Activated CD4-positive, CD25-positive, alpha-beta regulatory T cell treated with anti-CD3 and anti-CD28 coated beads, Interleukin-2, amount 50 U/mL, for 24 hours (primary cell): ENCODE results near the gene CMBL.
A peak's percentile ranks its signal among the peaks of the same experiment; 100 is the strongest.
"Not testable (repeated sequence)": the region's sequence is repeated elsewhere in the genome, so short reads cannot be mapped to it uniquely, and the experiment has no call there.

Experiments
- ATAC-seq, 2 donors: fragments of 150-1000 bp; cut with Tn5 transposase; one replicate each; pipeline ENCODE4 v1.10.0; 2021; ENCODE audit warnings: mild to moderate bottlenecking in 1 of 2, moderate library complexity in 1 of 2

CMBL gene

GRCh38 chr5:10307206-10308148 lies at the start of gene CMBL:
Gene CMBL (minus strand): TSS chr5:10307902. CDS start chr5:10290762, 17,140 bp downstream.
- ATAC-seq = peak; percentile 45 to 59

DNA sequence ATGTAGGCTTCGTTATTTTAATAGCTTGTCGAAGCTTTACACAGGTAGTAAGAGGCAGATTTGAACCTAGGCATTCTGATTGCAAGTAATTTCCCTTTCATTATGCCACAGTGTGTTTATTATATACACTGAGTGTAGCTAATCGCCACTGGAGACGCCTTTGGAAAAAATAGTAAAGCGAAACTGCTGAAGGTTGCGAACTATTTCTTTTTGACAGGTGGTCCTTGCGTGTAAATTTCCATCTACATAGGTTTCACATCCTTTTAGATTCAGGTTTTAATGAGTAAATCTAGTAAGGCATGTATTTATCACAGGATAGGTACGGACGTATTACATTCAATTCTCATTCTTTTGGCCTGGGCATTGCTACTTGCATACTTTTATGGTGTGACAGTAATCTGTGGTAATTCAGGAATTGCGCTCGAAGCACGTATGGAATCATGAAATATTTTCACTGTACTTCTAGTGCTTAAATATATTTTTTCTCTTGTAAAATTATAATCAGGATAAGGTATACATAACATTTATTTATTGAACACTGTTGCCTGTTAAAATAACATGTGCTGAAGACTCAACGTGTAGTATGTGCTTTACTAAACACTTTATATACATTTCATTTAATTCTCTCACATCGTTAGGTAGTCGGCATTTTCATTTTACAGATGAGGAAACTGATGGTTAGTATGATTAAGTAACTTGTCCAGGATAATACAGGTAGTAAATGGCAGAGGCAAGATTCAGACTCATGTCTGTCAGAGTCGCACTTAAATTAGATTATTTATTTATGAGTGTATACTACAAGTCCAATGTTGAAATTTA lies 47.6 kb upstream of the CMBL start:
- ATAC-seq = peak; percentile 10 to 25

DNA sequence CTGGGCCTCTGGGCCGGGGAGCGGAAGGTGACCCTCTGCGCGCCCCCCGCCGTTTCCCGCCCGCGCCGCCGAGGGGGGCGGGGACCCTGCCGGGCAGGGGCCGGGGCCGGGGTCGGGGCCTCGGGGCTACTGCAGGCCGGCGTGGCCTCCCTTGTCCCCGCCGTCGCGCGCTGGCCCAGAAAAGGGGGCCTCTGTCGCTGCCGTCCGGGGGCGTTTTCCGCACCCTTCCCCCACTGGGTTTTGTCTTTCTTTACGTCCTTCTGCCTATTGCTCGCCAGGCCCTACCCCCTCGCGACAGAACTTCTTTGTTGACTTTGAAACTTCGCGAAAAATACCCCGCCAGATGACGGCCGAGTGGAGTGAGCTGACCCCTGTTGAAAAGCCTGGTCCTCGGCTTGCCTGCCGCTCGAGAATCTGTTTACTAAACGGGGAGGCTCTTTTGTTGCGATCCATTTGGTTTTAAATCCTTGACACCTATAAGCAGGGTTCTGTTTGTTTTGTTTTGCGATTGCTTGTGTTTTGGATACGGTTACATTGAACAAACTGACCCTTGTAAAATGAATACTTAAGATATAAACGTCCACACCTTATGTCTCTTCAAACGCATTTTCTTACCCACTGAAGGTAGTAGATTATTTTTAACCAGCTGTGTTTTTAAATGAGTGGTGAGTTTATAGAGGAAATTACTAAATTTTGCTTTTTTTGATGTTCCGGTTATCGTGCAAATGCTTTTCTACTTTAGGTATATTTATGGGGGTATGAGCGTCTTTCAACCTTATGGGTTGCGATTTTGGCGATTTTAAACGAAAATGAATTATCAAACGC lies 46.6 kb upstream of the CMBL start:
- no peak for ATAC-seq

DNA sequence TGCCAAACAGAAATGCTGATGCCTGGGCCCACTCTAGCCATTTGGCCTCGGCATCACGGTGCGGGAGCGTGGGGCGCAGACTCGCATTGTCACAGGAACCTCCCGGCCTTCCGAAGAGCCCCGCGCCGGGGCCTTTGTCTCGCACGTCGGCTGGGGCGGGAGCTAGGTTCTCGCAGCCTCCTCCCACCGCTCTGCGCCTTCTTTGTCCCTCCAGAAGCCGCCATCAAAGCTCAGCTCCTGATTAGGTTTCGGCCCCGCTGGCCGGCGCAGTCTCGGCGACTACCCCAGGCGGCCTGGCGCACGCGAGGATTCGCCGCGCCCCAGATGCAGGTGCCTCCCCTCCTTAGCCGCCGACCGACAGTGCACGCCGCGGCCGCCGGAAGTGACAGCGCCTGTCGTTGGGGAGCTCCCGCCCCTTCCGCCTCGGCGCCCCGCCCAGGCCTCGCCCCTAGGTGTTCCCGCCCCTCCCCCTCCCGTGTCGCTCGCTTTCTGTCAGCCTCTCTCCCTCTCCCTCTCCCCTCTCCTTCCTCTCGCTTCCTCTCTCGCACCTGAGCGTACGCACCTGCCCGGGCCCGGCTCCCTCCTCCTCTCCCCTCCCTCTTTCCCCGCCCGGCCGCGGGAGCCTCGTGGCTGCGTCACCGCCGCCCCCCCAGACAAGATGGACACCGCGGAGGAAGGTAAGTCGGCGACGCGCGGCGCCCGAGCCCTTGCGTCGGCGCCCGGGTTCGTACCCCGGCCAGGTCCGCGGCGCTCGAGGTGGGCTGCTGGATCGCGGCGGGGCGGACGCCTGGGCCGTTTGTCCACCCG lies 45.7 kb upstream of the CMBL start, which contains the start of gene MARCHF6:
Gene MARCHF6, plus strand, starts transcription at position 455 of the 807 bp plus-strand sequence. Its CDS starts 204 bp downstream, at position 659.
- ATAC-seq = peak; percentile 84 to 90

GRCh38 chr5:10352430-10353240 lies 44.9 kb upstream of the CMBL start:
- peak; percentile 11 for ATAC-seq

GRCh38 chr5:10351919-10352318 lies 44.2 kb upstream of the CMBL start:
- ATAC-seq = no peak

- no peak for ATAC-seq
These were observed 43.6 kb upstream of the CMBL start for GRCh38 chr5:10351199-10351905.

GRCh38 chr5:10348258-10348657 lies 40.6 kb upstream of the CMBL start:
- ATAC-seq = no peak

DNA sequence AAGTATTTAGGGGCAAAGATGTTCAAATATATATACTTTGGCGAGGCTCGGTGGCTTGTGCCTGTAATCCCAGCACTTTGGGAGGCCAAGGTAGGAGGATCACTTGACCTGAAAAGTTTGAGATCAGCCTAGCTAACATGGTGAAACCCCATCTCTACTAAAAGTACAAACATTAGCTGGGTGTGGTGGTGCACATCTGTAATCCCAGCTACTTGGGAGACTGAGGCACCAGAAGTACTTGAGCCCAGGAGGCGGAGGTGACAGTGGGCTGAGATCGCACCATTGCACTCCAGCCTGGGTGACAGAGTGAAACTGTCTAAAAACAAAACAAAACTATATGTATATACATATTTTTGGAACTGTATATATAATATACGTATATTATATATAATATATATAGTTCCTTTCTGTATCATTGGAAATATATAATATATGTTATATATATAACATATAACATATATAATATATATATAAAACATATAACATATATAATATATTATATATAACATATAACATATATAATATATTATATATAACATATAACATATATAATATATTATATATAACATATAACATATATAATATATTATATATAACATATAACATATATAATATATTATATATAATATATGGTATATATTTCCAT lies 36.9 kb upstream of the CMBL start:
- not testable (repeated sequence) for ATAC-seq

DNA sequence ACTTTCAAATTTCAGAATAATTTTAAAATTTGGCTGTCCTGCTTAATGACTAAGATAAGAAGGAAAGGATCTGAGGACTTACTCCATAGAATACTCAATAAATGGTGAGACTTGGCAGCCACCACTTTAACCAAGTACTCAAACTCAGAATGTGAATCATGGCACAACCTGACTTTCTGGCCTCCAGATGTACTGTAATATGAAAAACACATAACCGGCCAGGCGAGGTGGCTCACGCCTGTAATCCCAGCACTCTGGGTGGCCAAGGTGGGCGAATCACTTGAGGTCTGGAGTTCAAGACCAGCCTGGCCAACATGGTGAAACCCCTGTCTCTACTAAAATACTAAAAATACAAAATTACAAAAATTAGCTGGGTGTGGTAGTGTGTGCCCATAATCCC lies 35.8 kb upstream of the CMBL start:
- no peak for ATAC-seq

DNA sequence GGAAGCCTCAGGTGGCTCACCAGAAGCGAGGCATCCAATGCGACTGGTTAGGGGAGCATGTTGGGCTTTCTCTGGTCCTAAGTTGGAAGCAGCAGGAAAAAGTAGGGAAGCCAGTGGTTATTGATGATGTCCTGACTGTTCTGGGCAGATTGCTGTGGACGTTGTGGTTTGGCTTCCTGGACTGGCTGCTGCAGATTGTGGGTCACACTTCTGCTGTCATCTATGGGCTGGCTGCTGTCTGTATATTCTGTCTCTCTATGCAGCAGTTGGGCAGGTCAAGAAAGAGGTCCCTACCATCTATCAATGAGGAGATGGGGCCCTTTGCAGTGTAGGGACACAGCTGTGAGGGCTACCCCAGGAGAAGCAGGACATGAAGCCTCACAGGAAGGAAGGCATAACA lies 32.3 kb upstream of the CMBL start:
- ATAC-seq = no peak

DNA sequence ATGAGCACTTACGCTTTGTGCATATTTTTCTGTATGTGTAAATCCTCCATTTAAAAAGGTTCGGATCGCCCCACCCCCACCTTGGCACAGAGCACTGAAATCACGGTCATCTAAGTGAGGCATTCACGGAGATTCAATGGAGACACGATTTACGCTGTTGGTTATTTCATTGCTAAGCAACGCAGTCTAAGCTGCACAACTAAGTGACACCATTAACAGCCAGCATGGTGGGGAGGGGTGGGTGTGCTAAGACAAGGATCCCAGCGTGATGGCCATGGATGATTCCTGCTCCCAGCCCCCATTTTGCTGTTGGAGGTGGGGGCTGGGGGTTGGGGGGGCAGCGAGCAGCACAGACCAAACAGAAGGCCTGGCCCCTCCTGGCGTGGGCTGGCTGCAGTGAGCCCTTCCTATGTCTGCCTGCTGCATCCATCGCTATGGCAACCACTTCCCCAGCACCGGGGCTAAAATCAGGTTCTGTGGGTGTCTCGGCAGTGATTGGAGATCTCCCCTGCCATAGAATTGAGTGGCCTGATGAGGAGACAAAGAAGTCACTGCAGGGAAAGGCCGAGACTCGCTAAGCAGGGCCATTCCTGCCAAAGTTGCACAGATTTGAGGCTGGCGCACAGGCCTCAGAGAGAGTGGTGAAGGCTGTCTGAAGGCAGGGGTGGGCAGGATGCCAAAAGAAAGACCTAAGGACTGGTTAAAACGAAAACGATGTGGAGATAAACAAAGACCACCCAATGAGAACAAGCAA lies 31.5 kb upstream of the CMBL start:
- ATAC-seq = no peak

DNA sequence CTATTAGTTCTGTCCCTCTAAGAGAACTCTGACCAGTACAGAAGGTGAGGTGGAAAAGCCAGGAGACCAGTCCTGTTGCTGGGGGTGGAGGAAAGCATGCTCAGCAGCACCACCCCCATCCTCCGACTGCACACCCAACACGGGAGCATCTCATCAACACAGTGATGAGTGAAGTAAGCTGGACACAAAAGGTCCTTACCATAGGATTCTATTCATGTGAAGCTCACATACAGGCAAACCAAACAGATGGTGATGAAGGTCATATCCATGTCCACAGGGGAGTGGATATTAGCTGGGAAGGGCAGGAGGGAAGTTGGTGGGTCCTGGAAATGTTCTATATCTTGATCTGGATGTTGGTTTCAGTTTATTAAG lies 31.0 kb upstream of the CMBL start:
- no peak for ATAC-seq

GRCh38 chr5:10337986-10338385 lies 30.3 kb upstream of the CMBL start:
- no peak for ATAC-seq

- no peak for ATAC-seq
These were observed 29.4 kb upstream of the CMBL start for GRCh38 chr5:10337107-10337506.

DNA sequence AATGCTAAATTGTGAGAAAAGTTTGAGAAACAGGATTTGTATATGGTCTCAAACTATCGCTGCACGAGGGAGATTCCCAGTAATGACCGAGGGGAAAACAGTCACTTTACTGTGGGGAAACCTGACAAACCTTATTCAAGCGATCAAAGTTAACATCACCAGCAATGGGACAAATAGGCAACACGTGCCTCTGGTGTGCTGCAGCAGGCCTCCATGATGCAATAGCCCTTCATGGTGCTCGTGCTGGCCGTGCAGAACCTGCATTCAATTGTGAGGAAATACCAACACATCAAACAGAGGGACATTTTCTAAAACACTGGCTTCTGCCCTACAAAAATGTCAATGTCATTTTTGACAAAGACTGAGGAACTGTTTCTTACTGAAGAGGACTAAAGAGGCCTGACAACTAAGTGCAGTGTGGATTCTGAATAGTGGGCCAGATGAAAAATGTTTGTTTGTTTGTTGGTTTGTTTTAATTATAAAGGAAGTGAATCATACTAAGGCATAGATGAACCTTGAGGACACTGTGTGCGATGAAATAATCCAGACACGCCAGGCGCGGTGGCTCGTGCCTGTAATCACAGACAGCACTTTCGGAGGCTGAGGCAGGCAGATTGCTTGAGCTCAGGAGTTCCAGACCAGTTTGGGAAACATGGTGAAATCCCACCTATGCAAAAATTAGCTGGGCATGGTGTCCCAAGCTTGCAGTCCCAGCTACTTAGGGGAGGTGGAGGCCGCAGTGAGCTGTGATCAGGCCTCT lies 28.2 kb upstream of the CMBL start:
- no peak for ATAC-seq

GRCh38 chr5:10334831-10335230 lies 27.1 kb upstream of the CMBL start:
- ATAC-seq = no peak
